HCT116 (cell line): ENCODE data around the gene SLC44A5. TPM values are rescaled to one million over a fixed set of nuclear protein-coding genes. Genes with fewer than 3 reads are reported as not detected.

Source experiments
- ATAC-seq: fragments of 200-7000 bp; cut with Tn5 transposase; 2 replicates; pipeline ENCODE4 v1.9.1; 2020; ENCODE audit warnings: mild to moderate bottlenecking, moderate library complexity
- BruUV-seq: library from RNA; stranded (reverse); fragments of 400-500 nt; replicated peaks from 2 replicates; lab custom pipeline; 2021; lab: Mats Ljungman, UMichigan
- CTCF ChIA-PET: fragments of 300-600 bp; sonication (Branson Sonifier 250); formaldehyde crosslinking; loops from one replicate; lab custom pipeline; 2021; ENCODE audit warnings: antibody characterized with exemption; lab: Charles Lee
- POLR2A ChIA-PET: fragments of 300-600, 350-600 bp; sonication (Branson Sonifier 250); formaldehyde crosslinking; loops from one replicate; lab custom pipeline; 2021; ENCODE audit warnings: antibody characterized with exemption; lab: Charles Lee
- RAD21 ChIA-PET, 2 experiments: fragments of 300-600 bp; sonication (Branson Sonifier 250); formaldehyde crosslinking; loops; one replicate each; lab custom pipeline; 2023; ENCODE audit warnings: low total read pairs in 2 of 2; ENCODE audit not compliant: uncharacterized antibody in 2 of 2, unreplicated experiment in 2 of 2, low non-redundant PET in 1 of 2; lab: Charles Lee
- DNase-seq: peaks from one replicate; pipeline ENCODE4 v3.0.0-alpha.2; 2010; ENCODE audit warnings: low read depth, low spot score
- H2AFZ ChIP-seq: fragments of 200-600 bp; shearing (Covaris generic), sonication (generic); 2 replicates; pipeline ENCODE4 v1.6.1; 2017; ENCODE audit warnings: low read depth, mixed run types, mixed read lengths, antibody characterized with exemption, low read length; ENCODE audit not compliant: poor library complexity, severe bottlenecking
- H3K27ac ChIP-seq: 2 replicates; pipeline ENCODE4 v1.5.1; 2012; ENCODE audit warnings: low read depth, low read length
- H3K27me3 ChIP-seq: fragments of 200-600 bp; sonication (generic); 2 replicates; pipeline ENCODE4 v1.6.1; 2016; ENCODE audit warnings: mixed run types, low read length, mixed read lengths; ENCODE audit not compliant: insufficient read depth
- H3K36me3 ChIP-seq, 2 experiments: fragments of 200-500 bp in 1 of 2; fragments of 200-600 bp in 1 of 2; sonication (Bioruptor generic) in 1 of 2; sonication (generic) in 1 of 2; 2 replicates each; pipeline versions ENCODE4 v1.5.1 to v1.6.1; 2014 to 2016; ENCODE audit warnings: low read length in 2 of 2, inconsistent platforms in 1 of 2, mixed read lengths in 1 of 2, mixed run types in 1 of 2; ENCODE audit not compliant: insufficient read depth in 2 of 2, control insufficient read depth in 1 of 2
- H3K4me1 ChIP-seq, 2 experiments: fragments of 200-600 bp in 1 of 2; sonication (generic) in 1 of 2; 2 replicates each; pipeline versions ENCODE4 v1.5.1 to v1.6.1; 2012 to 2017; ENCODE audit warnings: low read length in 2 of 2, inconsistent platforms in 1 of 2, mild to moderate bottlenecking in 1 of 2, mixed read lengths in 1 of 2, mixed run types in 1 of 2, moderate library complexity in 1 of 2; ENCODE audit not compliant: insufficient read depth in 2 of 2, control insufficient read depth in 1 of 2
- H3K4me2 ChIP-seq: fragments of 200-600 bp; sonication (generic); 2 replicates; pipeline ENCODE4 v1.6.1; 2017; ENCODE audit warnings: mixed run types, low read length, mixed read lengths
- H3K4me3 ChIP-seq, 2 experiments: fragments of 200-600 bp in 1 of 2; sonication (generic) in 1 of 2; replicated peaks in 1 of 2; 2 replicates each; pipeline ENCODE4 v1.5.1; 2011 to 2016; ENCODE audit warnings: low read length in 2 of 2, control low read depth in 1 of 2, low read depth in 1 of 2, mild to moderate bottlenecking in 1 of 2, mixed read lengths in 1 of 2, mixed run types in 1 of 2
- H3K79me2 ChIP-seq: fragments of 200-600 bp; sonication (generic); 2 replicates; pipeline ENCODE4 v1.6.1; 2017; ENCODE audit warnings: mild to moderate bottlenecking, mixed run types, low read length, moderate library complexity, mixed read lengths; ENCODE audit not compliant: insufficient read depth
- H3K9ac ChIP-seq: fragments of 200-600 bp; sonication (generic); 2 replicates; pipeline ENCODE4 v1.6.1; 2016; ENCODE audit warnings: low read length, mixed read lengths
- H3K9me2 ChIP-seq: fragments of 200-600 bp; sonication (generic), shearing (Covaris generic); 2 replicates; pipeline ENCODE4 v1.6.1; 2017; ENCODE audit warnings: mixed run types, mild to moderate bottlenecking, moderate library complexity; ENCODE audit not compliant: insufficient read depth
- H3K9me3 ChIP-seq, 2 experiments: fragments of 200-500 bp in 1 of 2; fragments of 200-600 bp in 1 of 2; sonication (Bioruptor generic) in 1 of 2; sonication (generic) in 1 of 2; 2 replicates each; pipeline ENCODE4 v1.6.1; 2014 to 2017; ENCODE audit warnings: low read length in 2 of 2, mixed read lengths in 2 of 2, inconsistent platforms in 1 of 2, low read depth in 1 of 2, mild to moderate bottlenecking in 1 of 2, mixed run types in 1 of 2, moderate library complexity in 1 of 2; ENCODE audit not compliant: control insufficient read depth in 1 of 2, insufficient read depth in 1 of 2
- H4K20me1 ChIP-seq: fragments of 200-600 bp; sonication (generic), shearing (Covaris generic); 2 replicates; pipeline ENCODE4 v1.6.1; 2017; ENCODE audit warnings: mixed run types, mild to moderate bottlenecking, moderate library complexity; ENCODE audit not compliant: insufficient read depth
- EZH2phosphoT487 ChIP-seq: fragments of 200-600 bp; IDR thresholded peaks from 2 replicates; pipeline ENCODE4 v1.6.1; 2018; ENCODE audit warnings: antibody characterized with exemption, borderline replicate concordance
- FOSL1 ChIP-seq: IDR thresholded peaks from 2 replicates; pipeline ENCODE4 v1.6.1; 2012; ENCODE audit warnings: low read depth
- JUND ChIP-seq: IDR thresholded peaks from 2 replicates; pipeline ENCODE4 v1.6.1; 2012
- SIN3A ChIP-seq: IDR thresholded peaks from 2 replicates; pipeline ENCODE4 v1.6.1; 2012; ENCODE audit warnings: low read depth
- intact Hi-C: fragments of 100-400 bp; cut with micrococcal nuclease; formaldehyde crosslinking; loops from 2 replicates; pipeline ENCODE4 v1.10.0; 2022
- total RNA-seq: library from RNA; stranded (reverse); gene quantifications from one replicate; pipeline ENCODE4 v1.2.1, GENCODE V29; 2021; ENCODE audit not compliant: unreplicated experiment
- TF ChIP-seq, protein P1 (sequence below): IDR thresholded peaks from 2 replicates; pipeline ENCODE4 v1.6.1; 2011; ENCODE audit warnings: mild to moderate bottlenecking, low read length, moderate library complexity; ENCODE audit not compliant: insufficient replicate concordance; ENCODE audit errors: extremely low read depth

The SLC44A5 gene
- total RNA-seq, 1 experiment from 2014 or later: 2.4 TPM

DNA sequence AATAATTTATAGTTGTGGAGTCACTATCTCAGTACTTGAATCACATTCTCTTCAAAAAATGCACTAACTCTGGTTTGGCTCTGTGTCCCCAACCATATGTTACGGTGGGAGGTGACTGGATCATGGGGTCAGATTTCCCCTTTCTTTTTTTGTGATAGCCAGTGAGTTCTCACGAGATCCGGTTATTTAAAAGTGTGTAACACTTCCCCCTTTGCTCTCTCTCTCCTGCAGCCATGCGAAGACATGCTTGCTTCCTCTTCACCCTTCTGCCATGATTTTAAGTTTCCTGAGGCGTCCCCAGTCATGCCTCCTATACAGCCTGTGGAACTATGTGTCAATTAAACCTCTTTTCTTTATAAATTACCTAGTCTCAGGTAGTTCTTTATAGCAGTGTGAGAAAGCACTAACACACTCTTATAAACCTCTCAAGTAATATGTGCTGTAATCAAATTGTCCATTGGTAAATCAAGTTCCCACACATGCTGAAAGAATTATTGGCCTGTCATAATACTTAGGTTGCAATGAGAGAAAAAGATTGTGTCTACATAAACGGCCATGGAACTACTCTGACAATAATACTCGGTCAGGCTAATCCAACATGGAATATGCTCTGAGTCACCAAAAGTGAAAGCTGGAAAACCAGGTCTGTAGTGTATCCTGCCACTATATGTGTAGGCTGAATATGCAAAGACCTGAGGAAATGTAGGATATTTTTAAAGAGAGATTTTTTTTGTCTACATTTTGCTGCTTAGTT lies 107.5 kb downstream of the SLC44A5 start:
- intact Hi-C loops: no loop called here
- ChIA-PET CTCF (no interaction called here), POLR2A (no interaction called here), RAD21 (no interaction called here)
- TF ChIP-seq, protein P1, sequence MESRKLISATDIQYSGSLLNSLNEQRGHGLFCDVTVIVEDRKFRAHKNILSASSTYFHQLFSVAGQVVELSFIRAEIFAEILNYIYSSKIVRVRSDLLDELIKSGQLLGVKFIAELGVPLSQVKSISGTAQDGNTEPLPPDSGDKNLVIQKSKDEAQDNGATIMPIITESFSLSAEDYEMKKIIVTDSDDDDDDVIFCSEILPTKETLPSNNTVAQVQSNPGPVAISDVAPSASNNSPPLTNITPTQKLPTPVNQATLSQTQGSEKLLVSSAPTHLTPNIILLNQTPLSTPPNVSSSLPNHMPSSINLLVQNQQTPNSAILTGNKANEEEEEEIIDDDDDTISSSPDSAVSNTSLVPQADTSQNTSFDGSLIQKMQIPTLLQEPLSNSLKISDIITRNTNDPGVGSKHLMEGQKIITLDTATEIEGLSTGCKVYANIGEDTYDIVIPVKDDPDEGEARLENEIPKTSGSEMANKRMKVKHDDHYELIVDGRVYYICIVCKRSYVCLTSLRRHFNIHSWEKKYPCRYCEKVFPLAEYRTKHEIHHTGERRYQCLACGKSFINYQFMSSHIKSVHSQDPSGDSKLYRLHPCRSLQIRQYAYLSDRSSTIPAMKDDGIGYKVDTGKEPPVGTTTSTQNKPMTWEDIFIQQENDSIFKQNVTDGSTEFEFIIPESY: no peak
- no peak for TF ChIP-seq SIN3A
- TF ChIP-seq JUND: no peak
- no peak for TF ChIP-seq EZH2phosphoT487
- no peaks in the 10 kb centered on the region for H3K79me2 ChIP-seq
- H4K20me1 ChIP-seq: no peaks in the 10 kb centered on the region
- no peak overlapping the region for H2AFZ ChIP-seq
- H3K27me3 ChIP-seq: no peaks in the 10 kb centered on the region
- no TSS peak for BruUV-seq
- H3K9me2 ChIP-seq: 0 out of 2 replicates have a peak, but pooled peaks cover 4% of the 10 kb centered on the region
- H3K9ac ChIP-seq: no peak overlapping the region
- H3K36me3 ChIP-seq: no peaks in the 10 kb centered on the region
- H3K9me3 ChIP-seq: no peaks in the 10 kb centered on the region
- no peak overlapping the region for H3K4me3 ChIP-seq
- ATAC-seq (no peak), DNase-seq (no peak)
- H3K27ac ChIP-seq: no peak overlapping the region
- H3K4me1 ChIP-seq: no peaks in the 10 kb centered on the region
- H3K4me2 ChIP-seq: no peak overlapping the region

DNA sequence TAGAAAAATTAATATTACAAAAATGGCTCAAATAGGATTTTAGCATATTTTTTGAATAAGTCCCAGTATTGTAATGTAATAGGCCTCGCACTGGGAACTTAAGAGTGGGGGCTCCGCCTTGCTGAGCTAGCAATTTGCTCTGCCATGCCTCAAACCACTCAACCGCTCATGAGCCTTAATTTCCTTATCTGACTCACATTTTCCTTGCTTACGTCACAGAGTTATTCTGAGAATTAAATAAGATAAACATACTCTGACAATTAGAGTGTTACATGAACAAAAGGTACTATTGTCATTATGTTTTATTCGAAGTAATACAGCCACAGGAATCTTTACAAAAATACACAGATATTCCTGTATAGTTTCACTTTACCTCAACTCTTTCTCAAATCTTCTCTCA lies 108.1 kb downstream of the SLC44A5 start:
- Histone ChIP-seq H3K4me3 (no peak overlapping the region), H3K79me2 (no peaks in the 10 kb centered on the region), H3K27me3 (no peaks in the 10 kb centered on the region), H3K9me3 (no peaks in the 10 kb centered on the region), H3K27ac (no peak overlapping the region), H3K4me2 (no peak overlapping the region), H3K4me1 (no peaks in the 10 kb centered on the region), H3K9ac (no peak overlapping the region), H3K36me3 (no peaks in the 10 kb centered on the region), H2AFZ (no peak overlapping the region), H4K20me1 (no peaks in the 10 kb centered on the region), H3K9me2 (0 out of 2 replicates have a peak, but pooled peaks cover 4% of the 10 kb centered on the region)
- DNase-seq (no peak), ATAC-seq (no peak)
- CTCF ChIA-PET: no interaction called here
- no TSS peak for BruUV-seq
- POLR2A ChIA-PET: no interaction called here
- intact Hi-C loops: no loop called here
- RAD21 ChIA-PET: no interaction called here
- TF ChIP-seq JUND: no peak
- TF ChIP-seq FOSL1: peak; percentile 37
